ENCODE results near the gene EMC9.

The EMC9 gene

DNA sequence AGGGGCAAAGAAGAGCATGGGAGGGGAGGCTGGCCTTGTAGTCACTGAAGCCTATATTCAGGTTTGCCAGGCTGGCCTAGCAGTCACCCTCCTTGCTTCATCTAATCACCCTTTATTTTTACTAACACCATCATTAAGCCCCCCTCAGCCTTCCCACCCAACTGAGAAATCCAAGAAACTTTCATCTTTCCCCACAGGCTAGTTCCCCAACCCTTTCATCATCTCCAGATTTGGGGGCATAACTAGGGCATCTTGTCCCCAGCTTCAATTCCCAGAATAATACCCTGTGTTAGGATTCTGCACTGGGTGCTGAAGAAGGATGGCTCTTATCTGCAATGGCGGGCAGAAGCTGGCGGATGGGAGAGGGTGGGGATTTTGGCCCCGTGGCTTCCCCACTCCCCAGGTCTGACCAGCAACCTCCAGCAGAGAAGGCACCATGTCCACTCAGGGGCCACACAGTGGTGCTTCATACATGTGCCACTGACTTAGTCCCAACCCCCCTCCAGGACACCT, 40.4 kb downstream of the EMC9 start:
- TF ChIP-seq, protein P1, sequence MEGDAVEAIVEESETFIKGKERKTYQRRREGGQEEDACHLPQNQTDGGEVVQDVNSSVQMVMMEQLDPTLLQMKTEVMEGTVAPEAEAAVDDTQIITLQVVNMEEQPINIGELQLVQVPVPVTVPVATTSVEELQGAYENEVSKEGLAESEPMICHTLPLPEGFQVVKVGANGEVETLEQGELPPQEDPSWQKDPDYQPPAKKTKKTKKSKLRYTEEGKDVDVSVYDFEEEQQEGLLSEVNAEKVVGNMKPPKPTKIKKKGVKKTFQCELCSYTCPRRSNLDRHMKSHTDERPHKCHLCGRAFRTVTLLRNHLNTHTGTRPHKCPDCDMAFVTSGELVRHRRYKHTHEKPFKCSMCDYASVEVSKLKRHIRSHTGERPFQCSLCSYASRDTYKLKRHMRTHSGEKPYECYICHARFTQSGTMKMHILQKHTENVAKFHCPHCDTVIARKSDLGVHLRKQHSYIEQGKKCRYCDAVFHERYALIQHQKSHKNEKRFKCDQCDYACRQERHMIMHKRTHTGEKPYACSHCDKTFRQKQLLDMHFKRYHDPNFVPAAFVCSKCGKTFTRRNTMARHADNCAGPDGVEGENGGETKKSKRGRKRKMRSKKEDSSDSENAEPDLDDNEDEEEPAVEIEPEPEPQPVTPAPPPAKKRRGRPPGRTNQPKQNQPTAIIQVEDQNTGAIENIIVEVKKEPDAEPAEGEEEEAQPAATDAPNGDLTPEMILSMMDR (IDR thresholded peaks at IDR 0.05; ENCODE audit: low read depth, low read length): no peak
- no peak for DNase-seq (ENCODE audit: extremely low read depth, low read depth)

DNA sequence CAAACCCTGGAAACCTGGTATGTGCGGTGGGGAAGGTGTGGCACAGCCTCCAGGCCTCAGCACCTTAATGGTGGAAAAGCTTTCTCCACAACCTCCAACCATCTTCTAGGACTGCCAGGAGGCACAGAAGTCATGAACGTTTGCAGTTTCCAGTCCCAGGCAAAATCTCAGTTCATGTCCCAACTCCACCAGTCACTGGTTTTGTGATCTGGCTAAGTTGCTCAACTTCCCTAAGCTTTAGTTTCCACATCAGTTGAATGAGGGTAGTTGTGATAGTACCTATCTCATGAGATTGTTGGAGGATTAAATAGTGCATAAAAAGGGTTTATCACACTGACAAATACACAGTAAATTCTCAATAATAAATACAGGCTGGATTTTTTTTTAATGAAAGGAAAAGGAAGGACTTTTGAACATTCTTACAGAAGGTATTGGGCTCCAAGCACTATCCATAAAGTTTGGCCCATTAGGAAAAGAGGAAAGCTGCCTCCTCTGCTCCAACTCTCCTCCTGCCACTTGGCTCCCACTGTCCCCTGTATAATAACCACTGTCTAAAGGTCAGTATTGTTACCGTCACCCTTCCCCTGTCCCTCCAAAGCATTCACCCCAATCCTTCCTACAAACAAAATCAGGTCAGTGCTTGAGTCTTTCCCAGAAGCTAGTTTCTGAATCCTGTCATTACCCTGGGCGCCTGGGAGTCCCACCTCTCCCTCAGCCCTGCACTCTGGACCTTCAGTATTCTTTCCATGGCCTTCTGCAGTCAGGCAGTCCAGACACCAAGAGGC, 41.0 kb downstream of the EMC9 start:
- TF ChIP-seq, protein P1 (IDR thresholded peaks at IDR 0.05; ENCODE audit: low read depth, low read length): no peak
- DNase-seq (ENCODE audit: extremely low read depth, low read depth): no peak

DNA sequence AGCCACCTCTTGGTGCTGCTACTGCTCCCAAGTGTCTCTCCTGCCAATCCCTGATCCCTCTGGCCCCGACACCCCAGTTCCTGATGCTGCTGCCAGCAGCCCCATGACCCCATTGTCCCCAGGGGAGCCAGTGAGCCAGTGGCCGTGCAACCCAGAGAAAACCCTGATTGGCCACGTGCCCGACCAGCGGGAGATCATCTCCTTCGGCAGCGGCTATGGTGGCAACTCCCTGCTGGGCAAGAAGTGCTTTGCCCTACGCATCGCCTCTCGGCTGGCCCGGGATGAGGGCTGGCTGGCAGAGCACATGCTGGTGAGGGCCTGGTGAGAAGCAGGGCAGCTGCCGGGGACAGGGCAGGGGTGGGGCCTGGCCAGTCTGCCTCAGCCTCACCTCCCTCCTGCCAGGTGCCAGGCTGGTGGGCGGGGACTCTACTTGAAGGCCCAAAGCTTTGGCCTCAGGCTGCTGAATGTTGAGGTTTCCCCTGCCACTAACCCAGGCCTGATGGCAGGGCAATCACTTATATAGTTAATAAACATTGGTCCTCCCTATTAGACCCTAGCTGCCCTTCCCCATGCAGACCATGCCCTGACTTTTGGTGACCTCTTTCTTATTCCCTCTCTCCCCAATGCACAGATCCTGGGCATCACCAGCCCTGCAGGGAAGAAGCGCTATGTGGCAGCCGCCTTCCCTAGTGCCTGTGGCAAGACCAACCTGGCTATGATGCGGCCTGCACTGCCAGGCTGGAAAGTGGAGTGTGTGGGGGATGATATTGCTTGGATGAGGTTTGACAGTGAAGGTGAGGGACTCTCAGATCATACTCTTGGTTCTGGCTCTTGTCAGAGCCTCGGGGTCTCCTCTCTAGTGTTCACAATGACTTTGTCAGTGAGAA, 42.2 kb downstream of the EMC9 start:
- TF ChIP-seq, protein P1 (IDR thresholded peaks at IDR 0.05; ENCODE audit: low read depth, low read length): no peak
- DNase-seq (ENCODE audit: extremely low read depth, low read depth): no peak

DNA sequence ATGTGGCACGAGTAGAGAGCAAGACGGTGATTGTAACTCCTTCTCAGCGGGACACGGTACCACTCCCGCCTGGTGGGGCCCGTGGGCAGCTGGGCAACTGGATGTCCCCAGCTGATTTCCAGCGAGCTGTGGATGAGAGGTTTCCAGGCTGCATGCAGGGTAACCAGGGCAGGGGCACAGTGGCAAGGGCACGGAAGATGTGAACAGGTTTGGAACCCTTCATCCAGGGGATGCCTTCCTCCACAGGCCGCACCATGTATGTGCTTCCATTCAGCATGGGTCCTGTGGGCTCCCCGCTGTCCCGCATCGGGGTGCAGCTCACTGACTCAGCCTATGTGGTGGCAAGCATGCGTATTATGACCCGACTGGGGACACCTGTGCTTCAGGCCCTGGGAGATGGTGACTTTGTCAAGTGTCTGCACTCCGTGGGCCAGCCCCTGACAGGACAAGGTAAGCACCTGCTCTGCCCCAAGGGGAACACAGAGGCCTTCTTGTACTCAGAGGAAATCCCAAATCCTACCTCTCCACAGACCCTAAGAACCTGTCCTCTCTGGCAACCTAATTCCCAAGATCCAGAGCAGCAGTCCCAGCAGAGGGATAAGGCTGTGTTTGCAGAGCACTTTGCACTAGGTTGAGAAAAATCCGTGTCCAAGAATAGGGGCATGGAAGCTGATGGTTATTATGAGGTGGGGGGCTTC, 43.0 kb downstream of the EMC9 start:
- DNase-seq (ENCODE audit: extremely low read depth, low read depth): no peak
- TF ChIP-seq, protein P1 (IDR thresholded peaks at IDR 0.05; ENCODE audit: low read depth, low read length): no peak

DNA sequence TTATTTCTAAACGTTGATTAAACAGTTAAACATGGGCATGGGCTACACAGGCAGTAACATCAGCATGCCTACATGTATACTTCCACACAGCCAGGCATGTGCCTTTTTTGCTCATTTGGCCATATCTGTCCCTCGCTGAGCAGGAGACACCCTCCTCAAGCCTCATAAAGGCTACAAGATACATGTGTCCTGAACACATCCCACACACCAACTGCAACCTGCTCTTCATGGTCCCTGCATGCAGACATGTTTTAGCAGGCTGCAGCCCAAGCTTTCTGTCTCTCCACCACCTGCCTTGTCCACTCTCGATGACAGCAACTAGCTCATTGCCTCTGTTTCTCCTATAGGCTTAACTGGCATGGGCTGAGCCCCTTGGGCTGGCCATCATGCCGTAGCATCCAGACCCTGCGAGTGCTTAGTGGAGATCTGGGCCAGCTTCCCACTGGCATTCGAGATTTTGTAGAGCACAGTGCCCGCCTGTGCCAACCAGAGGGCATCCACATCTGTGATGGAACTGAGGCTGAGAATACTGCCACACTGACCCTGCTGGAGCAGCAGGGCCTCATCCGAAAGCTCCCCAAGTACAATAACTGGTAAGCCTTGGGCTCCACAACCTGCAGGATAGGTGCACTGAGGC, 44.7 kb downstream of the EMC9 start:
- DNase-seq (ENCODE audit: extremely low read depth, low read depth): no peak
- TF ChIP-seq, protein P1 (IDR thresholded peaks at IDR 0.05; ENCODE audit: low read depth, low read length): no peak

DNA sequence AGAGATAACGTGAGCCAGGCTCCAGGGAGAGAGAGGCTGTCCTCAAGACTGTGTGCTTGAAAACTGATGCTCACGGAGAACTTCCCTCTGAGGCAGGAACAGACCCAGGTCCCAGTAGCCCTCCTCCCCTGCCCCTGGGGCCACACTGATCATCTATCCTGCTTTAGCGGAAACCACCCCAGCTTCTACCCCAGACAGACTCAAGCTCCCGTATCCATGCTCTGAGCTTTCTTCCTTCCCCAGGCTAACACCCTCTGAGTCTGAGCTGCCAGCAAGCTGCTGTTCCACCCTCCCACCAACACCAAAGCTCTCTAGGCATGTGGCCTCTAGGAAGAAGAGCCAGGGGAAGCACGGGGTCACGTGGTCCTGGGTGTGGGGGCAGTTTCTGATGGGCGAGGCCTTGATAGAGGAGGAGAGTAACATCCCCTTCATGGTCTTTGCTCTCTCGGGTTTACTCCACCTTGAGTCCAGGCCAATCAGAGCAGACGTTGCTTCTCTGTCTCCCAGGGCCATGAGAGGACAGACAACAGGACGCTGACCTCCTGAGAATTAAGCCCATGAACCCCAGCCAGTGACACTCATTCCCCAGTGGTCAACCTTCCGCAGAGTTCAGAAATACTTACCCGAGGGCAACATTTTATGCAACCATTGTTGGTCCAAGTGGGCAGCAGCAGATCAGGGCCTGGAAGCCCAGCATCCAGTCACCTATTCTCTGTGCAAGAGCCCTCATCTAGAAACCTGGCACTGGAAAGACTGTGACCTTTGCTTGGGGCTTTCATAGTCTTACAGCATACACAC, 45.9 kb downstream of the EMC9 start:
- peak; percentile 40 for DNase-seq (ENCODE audit: extremely low read depth, low read depth)
- TF ChIP-seq, protein P1 (IDR thresholded peaks at IDR 0.05; ENCODE audit: low read depth, low read length): no peak
